Measurements from ENCODE around the gene MAPK11. TPM values are rescaled to one million over a fixed set of nuclear protein-coding genes. Genes with fewer than 3 reads are reported as not detected.

Gene MAPK11
- total and polyA plus RNA-seq, 2 experiments from 2014 or later = 0.12 to 0.63 TPM

DNA sequence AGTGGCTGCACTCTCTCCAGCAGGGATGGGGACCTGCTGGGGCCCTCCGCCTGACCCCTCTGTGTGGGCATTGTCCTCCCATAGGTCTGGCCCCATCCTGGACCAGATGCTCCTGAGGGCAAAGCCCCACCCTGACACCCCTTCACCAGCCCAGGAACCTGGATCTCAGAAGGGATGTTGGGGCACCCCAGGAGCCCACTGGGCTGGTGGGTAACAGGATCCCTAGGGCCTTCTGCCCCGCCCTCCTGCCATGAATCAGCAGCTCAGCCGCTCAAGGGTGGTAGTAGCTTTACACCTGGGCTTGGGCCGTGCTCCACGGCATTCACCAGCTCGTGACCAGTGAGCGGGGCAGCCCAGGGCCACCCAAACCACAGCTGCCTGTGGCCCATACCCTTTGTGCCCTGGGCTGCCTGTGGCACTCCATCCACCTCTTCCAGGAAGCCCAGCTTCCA, 7.7 kb downstream of the MAPK11 start:
- H3K9me3 ChIP-seq (ENCODE audit: low read depth) = no peaks in the 10 kb centered on the region
- no peak overlapping the region for H3K4me3 ChIP-seq
- TF ChIP-seq, protein P1, sequence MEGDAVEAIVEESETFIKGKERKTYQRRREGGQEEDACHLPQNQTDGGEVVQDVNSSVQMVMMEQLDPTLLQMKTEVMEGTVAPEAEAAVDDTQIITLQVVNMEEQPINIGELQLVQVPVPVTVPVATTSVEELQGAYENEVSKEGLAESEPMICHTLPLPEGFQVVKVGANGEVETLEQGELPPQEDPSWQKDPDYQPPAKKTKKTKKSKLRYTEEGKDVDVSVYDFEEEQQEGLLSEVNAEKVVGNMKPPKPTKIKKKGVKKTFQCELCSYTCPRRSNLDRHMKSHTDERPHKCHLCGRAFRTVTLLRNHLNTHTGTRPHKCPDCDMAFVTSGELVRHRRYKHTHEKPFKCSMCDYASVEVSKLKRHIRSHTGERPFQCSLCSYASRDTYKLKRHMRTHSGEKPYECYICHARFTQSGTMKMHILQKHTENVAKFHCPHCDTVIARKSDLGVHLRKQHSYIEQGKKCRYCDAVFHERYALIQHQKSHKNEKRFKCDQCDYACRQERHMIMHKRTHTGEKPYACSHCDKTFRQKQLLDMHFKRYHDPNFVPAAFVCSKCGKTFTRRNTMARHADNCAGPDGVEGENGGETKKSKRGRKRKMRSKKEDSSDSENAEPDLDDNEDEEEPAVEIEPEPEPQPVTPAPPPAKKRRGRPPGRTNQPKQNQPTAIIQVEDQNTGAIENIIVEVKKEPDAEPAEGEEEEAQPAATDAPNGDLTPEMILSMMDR (IDR thresholded peaks at IDR 0.05; ENCODE audit: low read depth, low read length) = no peak
- no peaks in the 10 kb centered on the region for H3K36me3 ChIP-seq
- H3K27ac ChIP-seq = no peak overlapping the region
- H3K4me1 ChIP-seq (ENCODE audit: low read depth) = no peaks in the 10 kb centered on the region
- no peak for DNase-seq (ENCODE audit: low read depth in 1 of 2, low spot score in 1 of 2)
- H3K27me3 ChIP-seq = peaks cover 26% of the 10 kb centered on the region

DNA sequence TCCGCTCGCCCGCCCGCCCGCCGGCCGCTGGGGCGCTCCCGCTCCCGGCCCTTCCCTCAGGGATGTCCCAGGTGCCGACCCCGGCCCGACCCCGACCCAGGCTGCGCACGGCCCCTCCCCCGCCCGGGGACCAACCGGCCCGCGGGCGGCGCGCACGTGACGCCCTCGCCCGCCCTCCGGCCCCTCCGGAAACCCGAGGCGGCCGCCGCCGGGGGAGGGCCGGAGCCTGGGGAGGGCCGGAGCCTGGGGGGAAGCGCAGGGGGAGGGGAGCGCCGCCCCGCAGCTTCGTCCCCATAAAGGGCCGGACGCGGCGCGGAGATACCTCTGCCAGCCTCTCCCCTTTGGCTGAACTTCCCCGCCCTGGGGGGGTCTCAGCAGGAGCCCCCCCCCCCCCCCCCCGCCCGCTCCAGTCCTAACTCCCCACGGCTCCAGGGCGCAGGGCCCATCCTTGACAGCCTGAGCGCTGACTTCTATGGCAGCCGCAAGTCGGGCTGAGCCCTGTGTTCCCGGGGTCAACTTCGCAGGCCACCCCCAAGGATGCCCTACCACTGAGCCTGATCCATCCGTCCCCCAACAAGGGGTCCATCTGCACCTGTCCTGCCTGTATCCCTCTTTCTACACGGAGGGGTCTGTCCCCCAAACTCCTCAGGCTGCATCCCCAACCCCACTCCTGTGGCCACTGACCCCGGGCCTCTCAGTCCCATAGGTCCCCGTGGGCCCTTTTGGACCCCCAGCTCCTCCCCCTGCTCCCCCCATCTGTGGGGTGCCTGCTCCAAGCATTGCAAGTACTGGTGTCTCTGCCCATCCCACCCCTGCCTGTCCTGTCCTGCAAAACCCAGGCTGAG, 8.3 kb downstream of the MAPK11 start, which contains the start of gene MAPK12:
TSS of gene MAPK12 (minus strand) at position 69 of the 845 bp plus-strand sequence. CDS start 174 bp downstream, outside the sequence.
- peak; percentile 68 to 82 for DNase-seq (ENCODE audit: low read depth in 1 of 2, low spot score in 1 of 2)
- H3K4me1 ChIP-seq (ENCODE audit: low read depth) = no peaks in the 10 kb centered on the region
- no peaks in the 10 kb centered on the region for H3K36me3 ChIP-seq
- peaks cover 20% of the 10 kb centered on the region for H3K27me3 ChIP-seq
- H3K4me3 ChIP-seq = peak within 1 kb of the TSS; percentile 50
- no peak within 1 kb of the TSS for H3K27ac ChIP-seq
- TF ChIP-seq, protein P1 (IDR thresholded peaks at IDR 0.05; ENCODE audit: low read depth, low read length) = no peak
- H3K9me3 ChIP-seq (ENCODE audit: low read depth) = no peaks in the 10 kb centered on the region

DNA sequence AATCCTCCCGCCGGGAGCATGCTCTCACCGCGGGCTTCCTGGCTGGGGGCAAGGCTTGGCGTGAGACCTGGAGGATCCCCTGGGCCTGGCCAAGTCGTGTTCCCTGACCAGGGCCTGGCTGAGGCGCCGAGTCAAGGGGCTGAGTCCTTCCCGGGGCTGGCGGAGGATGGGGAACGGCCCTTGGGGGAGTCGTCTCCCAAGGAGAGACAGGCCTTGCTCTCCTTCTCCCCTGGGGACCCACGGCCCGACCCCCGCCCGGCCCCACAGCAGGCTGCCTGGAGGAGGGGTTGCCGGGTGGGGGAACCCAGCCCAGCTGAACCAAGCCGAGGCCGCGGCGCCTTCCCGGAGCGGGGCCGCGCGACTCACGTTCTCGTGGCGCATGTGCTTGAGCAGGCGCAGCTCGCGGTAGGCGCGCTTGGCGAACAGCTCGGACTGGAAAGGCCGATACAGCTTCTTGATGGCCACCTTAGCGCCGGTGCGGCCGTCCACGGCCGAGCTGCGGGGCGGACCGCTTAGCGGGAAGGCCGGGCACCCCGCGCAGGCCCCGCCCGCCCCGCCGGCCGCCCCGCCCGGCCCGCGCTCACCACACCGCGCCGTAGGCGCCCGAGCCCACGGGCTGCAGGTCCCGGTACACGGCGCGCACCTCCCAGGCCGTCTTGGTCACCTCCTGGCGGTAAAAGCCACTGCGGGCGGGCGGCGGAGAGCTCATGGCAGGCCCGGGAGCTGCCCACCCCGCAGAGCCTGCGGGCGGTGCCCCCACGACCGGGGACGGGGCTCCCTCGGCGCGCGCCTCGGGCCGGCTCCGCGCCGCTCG, 9.2 kb downstream of the MAPK11 start:
- H3K27ac ChIP-seq = no peak overlapping the region
- H3K4me1 ChIP-seq (ENCODE audit: low read depth) = no peaks in the 10 kb centered on the region
- no peaks in the 10 kb centered on the region for H3K9me3 ChIP-seq (ENCODE audit: low read depth)
- peak overlapping the region; percentile 50 for H3K4me3 ChIP-seq
- H3K36me3 ChIP-seq = no peaks in the 10 kb centered on the region
- peaks cover 11% of the 10 kb centered on the region for H3K27me3 ChIP-seq
- DNase-seq (ENCODE audit: low read depth in 1 of 2, low spot score in 1 of 2) = peak; percentile 75 to 76
- TF ChIP-seq, protein P1 (IDR thresholded peaks at IDR 0.05; ENCODE audit: low read depth, low read length) = no peak

DNA sequence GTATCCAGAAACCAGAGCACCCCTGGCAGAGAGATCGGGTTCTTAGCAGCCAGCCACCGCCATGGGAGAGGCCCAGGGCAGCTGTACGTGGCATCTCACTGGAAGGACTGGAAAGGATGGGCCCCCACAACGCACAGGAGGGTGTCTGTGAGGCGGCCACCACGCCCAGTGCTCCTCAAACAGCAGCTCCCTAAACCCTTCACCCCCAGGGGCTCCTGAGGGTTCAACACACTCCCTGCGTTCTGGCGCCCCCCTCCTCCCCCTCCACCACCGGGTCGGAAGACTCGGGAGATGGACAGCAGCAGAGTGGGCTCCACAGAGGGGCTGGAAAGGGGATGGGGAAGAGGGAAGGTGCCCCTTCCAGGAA, 9.8 kb downstream of the MAPK11 start:
- DNase-seq (ENCODE audit: low read depth in 1 of 2, low spot score in 1 of 2) = no peak
- Histone ChIP-seq H3K4me3 (peak overlapping the region; percentile 50), H3K4me1 (ENCODE audit: low read depth) (no peaks in the 10 kb centered on the region), H3K27me3 (peaks cover 6% of the 10 kb centered on the region), H3K36me3 (no peaks in the 10 kb centered on the region), H3K9me3 (ENCODE audit: low read depth) (no peaks in the 10 kb centered on the region), H3K27ac (no peak overlapping the region)
- TF ChIP-seq, protein P1 (IDR thresholded peaks at IDR 0.05; ENCODE audit: low read depth, low read length) = no peak

DNA sequence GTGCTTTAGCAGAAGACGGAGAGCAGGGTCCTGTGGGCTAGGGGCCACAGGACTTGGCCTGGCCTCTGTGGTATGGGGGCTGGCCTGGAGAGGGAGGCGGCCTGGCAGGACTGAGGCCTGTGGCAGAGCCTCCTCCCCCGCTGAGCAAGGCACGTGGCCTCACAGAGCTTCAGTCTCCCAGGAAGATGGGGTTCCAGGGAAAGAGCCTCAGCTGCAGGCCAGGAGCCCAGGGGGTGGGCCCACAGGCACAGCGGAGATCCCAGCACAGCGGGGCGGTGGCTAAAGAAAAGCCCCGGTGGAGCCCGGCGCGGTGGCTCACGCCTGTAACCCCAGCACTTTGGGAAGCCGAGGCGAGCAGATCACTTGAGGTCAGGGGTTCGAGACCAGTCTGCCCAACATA, 10.9 kb downstream of the MAPK11 start:
- Histone ChIP-seq H3K4me3 (no peak overlapping the region), H3K27ac (no peak overlapping the region), H3K36me3 (no peaks in the 10 kb centered on the region), H3K9me3 (ENCODE audit: low read depth) (no peaks in the 10 kb centered on the region), H3K4me1 (ENCODE audit: low read depth) (no peaks in the 10 kb centered on the region), H3K27me3 (no peaks in the 10 kb centered on the region)
- TF ChIP-seq, protein P1 (IDR thresholded peaks at IDR 0.05; ENCODE audit: low read depth, low read length) = no peak
- DNase-seq (ENCODE audit: low read depth in 1 of 2, low spot score in 1 of 2) = no peak

Data from cardiac muscle cell (in vitro differentiated cells and primary cell).